A172 (cell line): ENCODE results near the gene UFD1. TPM values are rescaled to one million over a fixed set of nuclear protein-coding genes. Genes with fewer than 3 reads are reported as not detected.

Source experiments
- DNase-seq: peaks from one replicate; pipeline ENCODE4 v3.0.0-alpha.2; 2015; ENCODE audit warnings: low spot score
- total RNA-seq: library from RNA; depleted of rRNA; stranded (reverse); fragments of >200 nt; shearing (Covaris generic); gene quantifications from 2 replicates; pipeline ENCODE4 v1.2.3, GENCODE V29; 2014

Gene UFD1
- total RNA-seq, 1 experiment from 2014 or later, result 73.0 TPM

DNA sequence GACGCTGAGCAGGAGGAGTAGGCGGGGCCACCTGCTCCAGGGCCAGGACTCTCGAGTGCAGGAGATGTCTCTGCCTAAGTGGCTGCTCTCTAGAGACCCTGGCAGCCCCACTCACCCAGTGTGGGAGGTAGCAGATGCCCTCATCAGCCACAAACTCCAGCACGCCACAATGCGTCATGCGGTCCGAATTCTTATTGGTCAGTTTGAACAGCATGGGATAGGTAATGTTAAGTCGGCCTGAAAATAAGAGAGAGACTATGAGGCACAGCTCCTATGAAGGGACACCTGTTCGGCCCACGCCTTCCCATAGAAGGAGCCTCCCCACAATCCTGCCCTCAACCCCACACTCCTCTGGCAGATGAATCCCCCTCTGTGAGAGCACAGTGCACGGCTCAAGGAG lies 7.4 kb downstream of the UFD1 start:
- DNase-seq, result no peak

DNA sequence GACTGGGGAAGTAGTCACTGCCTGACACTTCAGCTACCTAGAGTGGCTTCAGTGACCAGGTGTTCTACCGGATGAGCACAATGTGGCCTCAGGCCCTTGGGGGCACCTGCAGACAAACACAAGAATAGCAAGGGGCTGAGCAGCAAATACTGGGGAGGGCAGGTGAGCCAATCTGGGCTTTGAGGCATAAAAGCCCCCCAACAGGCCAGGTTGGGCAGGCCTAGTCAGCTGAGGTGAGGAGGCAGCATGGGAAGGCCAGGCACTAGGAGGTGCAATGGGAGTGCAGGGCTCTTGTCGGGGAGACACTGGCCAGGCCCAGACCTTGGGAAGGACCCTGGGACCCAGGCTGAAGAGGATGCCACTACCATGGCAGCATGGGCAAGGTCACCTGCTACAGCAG lies 9.0 kb downstream of the UFD1 start:
- no peak for DNase-seq

DNA sequence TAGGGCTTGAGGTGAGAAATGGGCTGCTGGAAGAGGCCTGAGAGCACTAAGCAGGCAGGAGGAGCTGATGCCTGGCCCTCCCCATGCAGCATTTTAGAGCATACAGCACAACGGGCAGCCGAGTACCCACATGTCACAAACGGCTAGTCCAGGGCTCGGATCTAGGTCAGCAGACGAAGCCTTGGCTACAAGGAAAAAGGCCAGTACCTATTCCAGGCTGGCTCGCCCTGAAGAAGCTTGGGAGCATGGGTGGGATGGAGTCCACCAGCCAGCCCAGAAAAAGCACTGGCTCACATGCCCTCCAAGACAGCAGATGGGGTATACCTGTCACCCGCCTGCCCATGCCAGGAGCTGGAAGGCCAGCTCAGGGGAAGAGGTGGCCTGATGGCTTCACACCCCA lies 9.6 kb downstream of the UFD1 start:
- no peak for DNase-seq

DNA sequence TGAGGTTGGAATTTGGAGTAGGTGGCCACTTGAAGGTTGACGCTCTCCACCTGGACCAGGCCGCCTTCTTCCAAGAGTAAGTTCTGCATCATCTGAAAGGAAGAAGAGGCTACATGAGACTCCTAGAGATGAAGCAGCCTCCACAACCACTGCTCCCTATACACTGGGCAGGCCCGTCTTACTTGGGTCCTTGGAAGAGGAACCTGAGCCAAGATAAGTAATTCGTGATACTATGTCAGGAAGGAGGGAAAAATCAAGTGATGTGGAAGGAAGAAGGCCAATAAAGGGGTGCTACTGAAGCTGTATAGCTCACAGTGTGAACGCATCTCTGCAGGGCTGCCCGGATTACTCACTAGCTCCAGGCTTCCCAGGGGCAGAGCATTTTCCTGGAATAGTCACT lies 11.1 kb downstream of the UFD1 start:
- DNase-seq, result no peak

DNA sequence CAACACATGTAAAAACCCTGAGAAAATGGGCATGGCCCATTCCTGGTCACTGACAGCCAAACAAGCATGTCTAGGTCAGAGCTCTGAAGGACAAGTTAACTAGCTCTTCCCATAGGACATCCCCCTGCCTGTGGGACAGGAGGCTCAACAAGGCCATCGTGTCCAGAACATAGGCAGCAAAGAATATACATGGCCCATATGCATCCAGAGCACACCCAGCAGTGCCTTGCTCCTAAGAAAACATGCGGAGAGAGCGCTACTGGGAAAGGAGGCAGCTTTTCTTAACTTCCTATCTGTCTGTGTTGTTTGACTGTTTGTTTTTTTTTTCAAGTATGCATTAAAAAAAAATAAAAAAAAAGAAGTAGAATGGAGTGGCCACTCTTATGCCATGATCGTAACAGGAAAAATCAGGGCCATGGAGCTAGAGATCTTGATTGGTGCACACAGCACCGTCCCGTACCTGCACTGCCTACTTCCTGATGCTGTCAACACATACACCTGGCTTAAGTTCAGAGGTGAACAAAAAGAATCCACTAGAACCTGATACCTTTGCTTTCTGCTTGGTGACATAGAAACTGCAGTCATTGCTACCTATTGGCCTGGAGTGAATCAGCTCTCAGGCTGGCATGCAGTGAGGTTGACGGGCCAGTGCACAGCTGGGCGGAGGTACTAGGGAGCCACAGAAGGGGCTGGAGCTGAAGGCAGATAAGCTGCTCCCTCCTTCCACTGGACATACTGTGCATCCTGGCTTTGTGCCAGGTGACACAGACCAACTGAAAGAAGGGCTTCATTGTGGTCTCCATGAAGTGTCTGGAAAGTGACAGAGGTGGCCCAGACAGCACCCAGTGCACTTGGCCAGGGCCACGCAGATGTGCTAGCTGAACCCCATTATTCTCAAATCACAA lies 11.9 kb downstream of the UFD1 start:
- DNase-seq, result no peak

DNA sequence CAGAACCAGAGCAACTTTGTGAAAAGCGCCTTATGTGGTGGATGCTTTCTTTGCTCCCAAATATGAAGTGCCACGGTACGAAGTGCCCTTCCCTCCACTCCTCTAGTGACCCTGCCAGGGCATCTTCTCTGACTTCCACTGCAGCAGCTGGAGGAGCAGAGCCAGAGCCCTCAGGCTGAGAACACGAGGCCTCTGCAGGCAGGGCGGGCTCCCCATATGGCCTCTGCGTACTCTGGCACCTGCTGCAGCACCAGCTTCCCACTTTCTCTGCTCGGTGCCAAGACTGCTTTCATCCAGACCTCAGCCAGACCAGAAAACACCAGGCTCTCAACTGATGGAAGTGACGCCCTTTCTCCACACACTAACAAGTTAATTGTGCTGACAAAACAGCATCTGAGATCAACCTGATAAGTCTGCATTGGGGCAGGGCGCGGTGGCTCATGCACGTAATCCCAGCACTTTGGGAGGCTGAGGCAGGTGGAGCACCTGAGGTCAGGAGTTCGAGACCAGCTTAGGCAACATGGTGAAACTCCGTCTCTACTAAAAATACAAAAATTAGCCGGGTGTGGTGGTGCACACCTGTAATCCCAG lies 12.8 kb downstream of the UFD1 start:
- DNase-seq, result no peak

DNA sequence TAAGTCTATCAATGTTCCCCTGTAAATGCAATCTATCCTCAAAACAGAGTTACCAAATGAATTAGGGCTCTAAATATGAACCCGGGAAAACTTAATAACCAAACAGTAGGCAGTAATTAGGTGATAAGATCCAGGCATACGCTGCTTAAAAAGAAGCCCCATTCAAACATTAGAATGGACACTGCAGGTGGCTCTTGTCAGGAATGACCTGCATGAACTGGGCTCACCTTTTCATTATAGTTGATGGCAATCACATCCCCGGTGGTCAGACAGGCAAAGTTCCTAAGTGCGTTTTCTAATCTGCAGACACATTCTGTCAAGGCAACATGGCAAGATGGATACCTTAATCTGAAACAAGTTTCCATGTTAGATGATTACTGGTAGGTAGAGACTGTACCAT lies 14.0 kb downstream of the UFD1 start:
- DNase-seq, result no peak

DNA sequence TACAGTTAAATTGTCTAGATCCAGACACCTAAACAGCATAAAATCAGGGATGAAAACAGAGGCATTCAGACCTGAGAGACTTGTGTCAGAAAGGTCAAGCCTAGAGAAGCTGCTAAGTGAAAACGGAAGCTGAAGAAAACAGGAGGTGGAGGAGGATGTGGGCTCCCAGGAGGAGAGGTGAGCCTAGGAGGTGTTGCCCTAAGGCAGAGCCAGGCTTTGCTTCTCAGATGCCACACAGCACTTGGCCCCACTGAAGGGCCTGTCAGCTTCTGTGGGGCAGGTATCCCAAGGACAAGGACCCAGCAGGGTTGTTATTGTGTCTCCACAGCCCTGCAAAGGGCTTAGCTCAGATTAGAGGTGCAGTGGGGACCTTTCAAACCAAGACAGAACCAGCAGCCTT lies 14.4 kb downstream of the UFD1 start:
- DNase-seq, result no peak

DNA sequence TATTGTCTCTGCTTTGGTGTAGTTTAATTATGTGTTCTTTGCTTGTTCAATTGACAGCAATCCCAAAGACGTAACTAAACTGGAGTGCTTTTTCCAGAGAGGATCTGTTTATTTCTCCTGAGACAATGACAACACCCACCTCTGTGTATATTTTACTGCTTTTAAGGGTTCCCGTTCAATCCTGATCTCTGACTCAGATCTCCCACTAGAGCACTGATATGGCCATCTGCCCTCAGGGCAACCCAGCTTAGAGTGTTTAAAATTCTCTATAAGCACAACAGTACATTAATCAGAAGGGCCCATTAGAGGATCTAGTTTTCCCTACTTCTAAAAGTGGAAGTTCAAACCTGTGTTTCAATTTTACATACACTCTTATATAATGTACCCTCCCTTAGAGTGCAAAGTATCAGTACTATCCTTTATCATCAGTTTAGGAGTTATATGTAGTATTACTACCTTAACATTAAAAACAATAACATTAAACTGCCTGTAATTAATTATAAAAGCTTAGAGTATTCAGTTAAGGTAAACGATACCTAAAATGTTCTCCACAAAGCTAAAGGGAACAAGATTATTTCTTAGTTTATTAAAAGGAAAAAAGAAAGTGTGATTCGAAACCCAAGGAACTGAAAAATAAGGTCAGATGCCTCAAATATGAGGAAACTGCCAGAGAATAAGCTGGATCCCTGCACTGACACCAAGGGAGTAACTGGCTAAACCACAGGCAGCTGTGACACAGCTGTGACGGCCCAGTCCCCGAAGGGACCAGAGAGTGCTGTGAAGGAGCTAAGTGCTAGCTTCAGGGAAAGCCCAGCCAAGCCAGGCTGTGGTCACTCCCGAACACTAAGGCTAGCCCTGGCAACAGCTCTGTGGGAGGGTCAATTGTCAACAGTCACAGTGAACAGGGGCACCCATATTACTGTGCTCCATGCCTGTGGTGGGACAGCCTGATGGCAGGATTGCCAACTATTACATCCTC lies 15.2 kb downstream of the UFD1 start:
- no peak for DNase-seq

DNA sequence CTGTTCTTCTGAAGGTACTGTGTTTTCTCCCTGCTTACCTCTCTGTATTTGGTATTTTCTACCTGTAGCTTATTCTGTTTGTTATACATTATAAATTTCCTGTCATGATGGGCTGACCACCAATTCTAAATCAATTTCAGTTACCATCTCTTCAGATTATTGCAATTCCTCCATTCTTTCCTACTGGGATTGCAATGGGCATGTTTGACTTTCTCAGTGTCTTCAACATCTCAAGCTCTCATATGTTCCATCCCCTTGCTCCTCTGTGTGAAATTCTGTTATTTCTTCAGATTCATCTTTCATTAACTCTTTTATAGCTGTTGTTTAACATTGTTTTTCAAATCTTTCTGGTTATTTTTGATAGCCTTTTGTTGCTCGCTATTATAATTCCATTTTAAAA lies 16.0 kb downstream of the UFD1 start:
- no peak for DNase-seq

DNA sequence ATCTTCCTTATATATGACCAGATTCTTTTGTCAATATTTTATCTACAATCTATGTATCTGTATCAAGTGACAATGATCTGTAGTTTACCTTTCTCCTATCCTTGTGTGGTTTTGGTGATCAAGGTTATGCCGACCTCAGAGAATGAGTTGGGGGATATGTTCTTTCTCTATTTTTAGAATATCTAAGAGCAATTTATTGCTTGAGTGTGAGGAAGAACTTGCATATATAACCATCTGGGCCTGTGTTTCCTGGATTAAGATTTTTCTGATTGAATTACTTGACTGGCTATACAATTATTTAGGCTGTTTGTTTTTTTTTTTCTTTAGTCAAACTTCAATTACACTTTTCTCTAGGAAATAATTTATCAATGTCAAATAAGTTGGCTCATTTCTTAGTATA lies 17.5 kb downstream of the UFD1 start:
- no peak for DNase-seq

DNA sequence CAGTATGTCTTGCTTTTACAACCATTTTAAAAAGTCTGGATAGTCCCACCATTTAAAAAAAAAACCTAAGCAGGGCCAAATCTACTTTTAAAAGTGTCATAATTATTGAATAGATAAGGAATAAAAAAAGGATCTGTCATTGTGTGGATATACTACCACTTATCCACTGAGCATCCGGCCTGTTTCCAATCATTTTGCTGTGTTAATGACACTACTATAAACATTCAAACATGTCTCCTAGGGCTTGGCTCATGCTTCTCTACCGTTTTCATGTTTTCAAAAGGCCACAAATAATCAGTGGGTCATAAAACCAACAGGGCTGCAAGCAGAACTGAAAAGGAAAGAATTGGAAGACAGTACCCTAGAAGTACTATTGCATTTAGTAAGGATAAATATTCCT lies 19.0 kb downstream of the UFD1 start:
- no peak for DNase-seq

DNA sequence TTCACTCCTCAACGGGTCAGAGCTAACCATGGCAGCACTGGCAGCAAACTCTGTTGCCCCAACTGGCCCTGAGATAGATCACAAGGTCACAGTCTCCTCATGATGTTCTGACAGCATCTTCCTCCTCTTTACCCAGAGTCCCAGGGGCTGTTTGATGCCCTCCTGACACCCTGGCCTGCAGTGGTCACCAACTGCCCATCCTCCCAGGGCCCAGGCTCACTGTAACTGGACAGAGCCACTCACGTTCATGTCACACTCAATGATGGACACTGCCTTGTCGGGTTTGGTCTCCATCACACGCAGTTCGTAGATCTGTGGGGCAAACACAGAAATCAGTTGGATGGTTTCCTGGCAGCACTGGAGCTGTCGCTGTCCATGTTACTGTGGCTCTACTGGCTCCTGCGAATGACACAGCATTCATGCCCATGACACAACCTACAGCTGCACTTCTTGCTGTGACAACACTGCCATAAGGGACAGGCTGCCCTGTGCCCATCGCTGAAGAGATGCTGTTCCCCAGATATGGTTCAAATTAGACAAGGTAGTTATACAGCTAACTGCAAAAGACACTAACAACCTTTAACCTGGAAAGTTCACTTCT lies 21.1 kb downstream of the UFD1 start:
- no peak for DNase-seq

DNA sequence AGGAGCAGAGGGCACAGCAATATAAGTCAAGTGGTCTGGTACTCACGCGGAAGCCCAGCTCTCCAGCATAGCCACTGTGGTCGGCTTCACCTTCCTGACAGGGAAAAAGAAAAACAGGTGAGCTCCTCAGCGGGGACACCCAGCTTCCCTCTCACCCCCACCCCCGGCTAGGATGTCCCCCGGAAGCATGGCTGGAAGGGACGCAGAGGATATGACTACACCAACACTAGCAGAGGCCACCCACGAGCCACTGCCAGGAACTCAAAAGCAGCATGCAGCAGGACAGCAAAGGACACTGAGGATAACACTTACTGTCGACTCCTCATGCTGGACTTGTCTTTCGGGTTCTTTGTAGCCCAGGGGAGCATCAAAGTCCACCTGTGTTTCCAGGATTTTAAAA lies 22.5 kb downstream of the UFD1 start:
- DNase-seq, result no peak

DNA sequence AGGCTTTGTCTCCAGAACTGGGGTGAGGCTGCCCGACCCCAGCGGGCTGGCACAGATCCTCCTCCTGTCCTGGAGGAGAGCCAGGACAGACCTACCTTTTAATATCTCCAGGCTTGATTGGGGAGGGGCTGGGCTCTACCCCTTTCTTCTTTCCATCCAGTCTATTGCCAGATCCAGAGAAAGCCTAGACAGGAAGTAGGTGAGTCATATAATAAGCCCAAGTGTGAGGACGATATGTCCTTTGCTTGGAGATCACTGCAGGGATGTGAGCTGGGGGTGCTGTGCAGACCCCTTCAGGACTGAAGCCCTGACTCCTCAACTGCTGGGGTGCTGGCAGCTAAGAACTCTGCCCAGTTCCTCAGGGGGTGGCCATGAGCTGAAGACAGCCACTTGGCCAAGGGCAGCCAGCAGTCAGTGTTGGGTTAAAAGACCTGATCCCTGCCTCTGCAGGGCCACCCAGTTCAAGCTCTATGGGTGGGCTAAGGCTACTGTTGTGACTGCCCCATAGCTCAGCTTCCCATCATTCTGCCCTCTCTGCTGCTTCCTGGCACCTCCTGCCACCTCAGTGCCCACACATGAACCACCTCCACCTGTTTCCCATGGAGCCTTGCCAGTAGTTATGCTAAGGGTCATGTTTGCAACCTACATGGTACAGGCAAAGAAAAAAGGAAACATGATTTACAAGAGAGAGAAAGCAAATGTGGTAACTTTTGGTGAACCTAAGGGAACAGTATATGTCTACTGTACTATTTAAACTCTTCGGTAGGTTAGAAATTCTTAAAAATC lies 23.2 kb downstream of the UFD1 start:
- DNase-seq, result no peak

DNA sequence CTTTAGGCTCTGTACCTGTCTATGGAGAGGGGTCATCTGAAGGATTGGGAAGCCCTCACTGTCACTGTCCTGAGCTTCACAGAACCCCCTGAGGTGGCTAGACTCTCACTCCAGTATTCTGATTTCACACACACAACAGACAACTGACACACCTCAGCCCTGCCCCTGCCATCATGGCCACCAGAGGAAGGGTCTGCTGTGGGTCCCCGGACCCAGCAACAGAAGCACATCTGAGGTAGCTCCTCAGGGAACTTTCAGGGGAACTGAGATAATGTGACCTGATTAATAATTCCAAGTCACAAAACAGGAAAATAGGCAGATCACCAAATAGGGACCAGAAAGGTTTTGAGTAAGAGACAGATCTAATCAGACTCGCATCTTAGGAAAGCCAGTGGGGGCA lies 24.0 kb downstream of the UFD1 start:
- no peak for DNase-seq

DNA sequence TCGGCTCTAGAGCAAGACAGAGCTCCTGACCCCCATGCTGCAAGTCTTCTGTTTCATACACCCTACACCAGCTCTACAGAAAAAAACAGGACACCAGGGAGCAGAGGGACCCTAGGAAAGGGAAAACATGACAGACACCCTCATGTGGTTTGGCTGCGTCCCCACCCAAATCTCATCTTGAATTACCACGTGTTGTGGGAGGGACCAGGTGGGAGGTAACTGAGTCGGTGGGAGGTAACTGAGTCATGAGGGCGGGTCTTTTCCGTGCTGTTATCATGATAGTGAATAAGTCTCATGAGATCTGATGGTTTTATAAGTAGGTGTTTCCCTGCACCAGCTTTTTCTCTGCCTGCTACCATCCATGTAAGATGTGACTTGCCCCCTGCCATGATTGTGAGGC lies 24.8 kb downstream of the UFD1 start:
- DNase-seq, result no peak

DNA sequence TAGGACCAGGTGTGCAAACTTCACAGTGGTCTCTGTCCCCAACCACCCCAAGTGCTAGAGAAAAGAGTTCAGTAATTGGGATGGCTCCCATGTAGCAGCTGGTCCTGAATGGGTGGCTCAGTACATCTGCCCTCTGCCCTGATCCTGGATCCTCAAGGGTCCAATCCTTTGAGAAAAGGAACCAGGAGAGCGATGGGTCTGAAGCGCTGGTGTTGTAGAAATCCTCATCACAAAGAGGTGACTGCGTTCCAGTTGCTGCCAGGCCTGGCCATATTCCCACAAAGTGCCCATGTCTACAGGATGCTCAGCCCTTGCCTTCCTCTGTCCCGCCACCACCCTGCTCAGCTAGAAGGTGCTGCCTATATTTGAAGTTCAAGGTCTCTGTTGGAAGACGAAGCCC lies 25.3 kb downstream of the UFD1 start:
- DNase-seq, result no peak

DNA sequence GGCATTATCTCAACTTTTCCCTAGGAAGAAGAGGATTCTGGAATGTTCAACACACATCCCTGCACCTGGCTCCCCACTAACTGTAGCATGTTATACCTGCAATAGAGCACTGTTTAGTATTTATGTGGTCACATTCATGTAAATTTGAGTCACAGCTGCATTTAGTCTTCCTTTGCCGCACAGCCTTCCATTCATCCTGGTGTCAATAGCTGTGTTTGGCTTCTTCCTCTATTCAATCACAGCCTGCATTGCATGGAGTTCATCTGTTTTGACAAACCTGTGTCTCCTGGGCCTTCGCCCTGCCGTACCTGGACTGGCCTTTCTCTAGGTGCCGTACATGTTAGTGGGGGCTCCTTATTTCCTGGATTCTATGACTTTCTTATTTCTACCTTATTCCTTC lies 27.4 kb downstream of the UFD1 start:
- no peak for DNase-seq

DNA sequence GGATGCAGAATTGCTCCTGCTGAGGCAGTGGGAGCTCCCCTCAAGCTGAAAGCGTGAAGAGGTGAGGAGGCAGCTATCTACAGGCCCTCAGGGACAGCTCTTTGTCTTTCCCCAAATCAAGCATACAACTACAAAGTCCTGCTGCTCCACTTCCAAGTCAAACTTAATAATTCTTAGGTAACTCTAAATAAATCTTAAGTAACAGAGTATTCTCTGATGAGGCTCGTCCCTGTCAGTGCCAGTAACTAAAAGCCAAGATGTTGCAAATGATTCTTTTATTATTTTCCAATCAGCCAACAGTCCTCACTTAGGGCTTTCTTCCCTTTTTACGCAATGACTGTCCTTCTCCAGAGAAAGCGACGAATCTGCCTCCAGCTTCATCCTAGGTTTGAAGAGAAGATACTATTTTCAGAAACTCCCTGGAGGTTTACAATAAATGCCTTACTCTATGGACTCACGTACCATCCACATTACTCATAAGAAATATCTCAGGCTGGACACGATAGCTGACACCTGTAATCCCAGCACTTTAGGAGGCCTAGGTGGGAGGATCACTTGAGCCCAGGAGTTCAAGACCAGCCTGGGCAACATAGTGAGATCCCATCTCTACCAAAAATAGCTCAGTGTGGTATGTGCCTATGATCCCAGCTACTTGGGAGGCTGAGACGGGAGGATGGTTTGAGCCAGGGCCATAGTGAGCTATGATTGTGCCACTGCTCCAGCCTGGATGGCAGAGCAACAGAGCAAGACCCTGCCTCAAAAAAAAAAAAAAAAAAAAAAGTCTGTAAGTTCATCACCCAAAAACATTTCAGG lies 28.4 kb downstream of the UFD1 start:
- no peak for DNase-seq
